Endothelial cell of umbilical vein (primary cell): ENCODE results near the gene RAB28. TPM values are rescaled to one million over a fixed set of nuclear protein-coding genes. Genes with fewer than 3 reads are reported as not detected.

ENCODE experiments used
- BruUV-seq: library from RNA; stranded (reverse); fragments of 400-500 nt; replicated peaks from 2 replicates; lab custom pipeline; 2021; lab: Mats Ljungman, UMichigan
- CTCF ChIA-PET: fragments of 300-600, 350-600 bp; sonication (Branson Sonifier 250); formaldehyde crosslinking; loops from one replicate; lab custom pipeline; 2021; ENCODE audit warnings: antibody characterized with exemption, inconsistent platforms; lab: Charles Lee
- POLR2A ChIA-PET: fragments of 300-600, 350-600 bp; sonication (Branson Sonifier 250); formaldehyde crosslinking; loops from one replicate; lab custom pipeline; 2021; ENCODE audit warnings: antibody characterized with exemption, inconsistent platforms; lab: Charles Lee
- DNase-seq: peaks from one replicate; pipeline ENCODE4 v3.0.0-alpha.2; 2011; ENCODE audit warnings: low read depth, low spot score
- FAIRE-seq: peaks from 2 replicates; lab custom pipeline; 2011; peaks lifted over from hg19 to GRCh38; lab: Jason Lieb, UNC
- H2AFZ ChIP-seq: 2 replicates; pipeline ENCODE4 v1.6.0; 2012; ENCODE audit warnings: low read depth, low read length, control low read depth, inconsistent platforms
- H3K27ac ChIP-seq: 2 replicates; pipeline ENCODE4 v1.5.1; 2011; ENCODE audit warnings: low read depth, mild to moderate bottlenecking, control low read depth, low read length, moderate library complexity; ENCODE audit not compliant: insufficient read depth
- H3K27me3 ChIP-seq, 2 experiments: 2 replicates each; pipeline versions ENCODE4 v1.6.0 to v1.6.1; 2011; ENCODE audit warnings: low read length in 2 of 2, mixed read lengths in 1 of 2; ENCODE audit not compliant: control insufficient read depth in 2 of 2, insufficient read depth in 2 of 2
- H3K36me3 ChIP-seq, 2 experiments: 2 replicates in 1 of 2; 3 replicates in 1 of 2; pipeline ENCODE4 v1.5.1; 2011; ENCODE audit warnings: low read length in 2 of 2, mild to moderate bottlenecking in 1 of 2, moderate library complexity in 1 of 2; ENCODE audit not compliant: control insufficient read depth in 2 of 2, insufficient read depth in 2 of 2; ENCODE audit errors: extremely low read depth in 1 of 2
- H3K4me1 ChIP-seq: 3 replicates; pipeline ENCODE4 v1.5.1; 2011; ENCODE audit warnings: mild to moderate bottlenecking, low read length; ENCODE audit not compliant: control insufficient read depth, insufficient read depth; ENCODE audit errors: extremely low read depth
- H3K4me2 ChIP-seq: 2 replicates; pipeline ENCODE4 v1.6.1; 2011; ENCODE audit warnings: low read length, control low read depth, mixed read lengths; ENCODE audit not compliant: insufficient read depth
- H3K4me3 ChIP-seq, 3 experiments: fragments of 200-600 bp in 1 of 3; sonication (generic), shearing (Covaris generic) in 1 of 3; replicated peaks in 1 of 3; 2 replicates each; pipeline ENCODE4 v1.5.1; 2011 to 2016; ENCODE audit warnings: control low read depth in 3 of 3, low read length in 3 of 3, mild to moderate bottlenecking in 2 of 3, inconsistent platforms in 1 of 3, low read depth in 1 of 3, moderate library complexity in 1 of 3; ENCODE audit not compliant: insufficient read depth in 1 of 3
- H3K79me2 ChIP-seq: 2 replicates; pipeline ENCODE4 v1.6.0; 2012; ENCODE audit warnings: low read length, inconsistent platforms; ENCODE audit not compliant: control insufficient read depth, insufficient read depth
- H3K9ac ChIP-seq: replicated peaks from 2 replicates; pipeline ENCODE3; 2011; ENCODE audit warnings: low read length, control low read depth; ENCODE audit not compliant: insufficient read depth; ENCODE audit errors: extremely low read depth
- H3K9me1 ChIP-seq: replicated peaks from 3 replicates; pipeline ENCODE4 v1.6.0; 2011; ENCODE audit warnings: mild to moderate bottlenecking, low read length; ENCODE audit not compliant: control insufficient read depth, insufficient read depth; ENCODE audit errors: extremely low read depth
- H3K9me3 ChIP-seq: replicated peaks from 2 replicates; pipeline ENCODE4 v1.5.1; 2012; ENCODE audit warnings: low read length, inconsistent platforms; ENCODE audit not compliant: control insufficient read depth, insufficient read depth
- H4K20me1 ChIP-seq: replicated peaks from 2 replicates; pipeline ENCODE3; 2011; ENCODE audit warnings: mild to moderate bottlenecking, low read length; ENCODE audit not compliant: control insufficient read depth, insufficient read depth; ENCODE audit errors: extremely low read depth
- EZH2 ChIP-seq: IDR thresholded peaks from 2 replicates; pipeline ENCODE4 v1.6.1; 2012; ENCODE audit warnings: borderline replicate concordance, low read depth, mild to moderate bottlenecking, moderate library complexity, low read length, inconsistent platforms; ENCODE audit not compliant: severe bottlenecking
- FOS ChIP-seq: IDR thresholded peaks from 2 replicates; pipeline ENCODE4 v1.6.1; 2011; ENCODE audit warnings: mild to moderate bottlenecking, low read length, moderate library complexity, borderline replicate concordance; ENCODE audit not compliant: insufficient read depth
- GATA2 ChIP-seq: IDR thresholded peaks from 2 replicates; pipeline ENCODE4 v1.7.0; 2011; ENCODE audit warnings: low read depth, mild to moderate bottlenecking, moderate library complexity, mixed read lengths, low read length; ENCODE audit not compliant: insufficient read length, insufficient read depth
- JUN ChIP-seq: IDR thresholded peaks from 2 replicates; pipeline ENCODE4 v1.6.1; 2011; ENCODE audit warnings: borderline replicate concordance, low read depth; ENCODE audit not compliant: insufficient read length, insufficient read depth
- MYC ChIP-seq: IDR thresholded peaks from one replicate; pipeline ENCODE4 v1.6.1; 2011; ENCODE audit warnings: mild to moderate bottlenecking, low read depth, low read length
- POLR2A ChIP-seq: IDR thresholded peaks from 2 replicates; pipeline ENCODE4 v1.6.1; 2012; ENCODE audit warnings: low read depth, mild to moderate bottlenecking, control low read depth, low read length
- POLR2AphosphoS5 ChIP-seq: IDR thresholded peaks from 2 replicates; pipeline ENCODE4 v1.6.1; 2012; ENCODE audit warnings: low read depth, mild to moderate bottlenecking, control low read depth, low read length, moderate library complexity; ENCODE audit not compliant: insufficient read depth
- dilution Hi-C: fragments of 300-500 bp; cut with MboI; formaldehyde crosslinking; loops from one replicate; pipeline ENCODE4 v1.15.0; 2019; ENCODE audit warnings: low sequenced_read_pairs; ENCODE audit not compliant: extremely low pct_ligation_motif_present
- intact Hi-C: fragments of 100-400 bp; cut with micrococcal nuclease; formaldehyde crosslinking; loops from one replicate; pipeline ENCODE4 v1.10.0; 2022
- polyA plus RNA-seq, 4 experiments: library from polyadenylated mRNA; depleted of rRNA in 3 of 4; stranded (reverse) in 3 of 4; unstranded in 1 of 4; fragments of >200 nt; gene quantifications; 2 replicates each; pipeline versions ENCODE4 v1.2.1 to v1.2.3, GENCODE V29; 2011 to 2012; ENCODE audit warnings: missing spikeins in 1 of 4
- total RNA-seq: library from RNA; stranded (reverse); gene quantifications from 2 replicates; pipeline ENCODE4 v1.2.3, GENCODE V29; 2021
- TF ChIP-seq, protein P1 (sequence below): IDR thresholded peaks from 2 replicates; pipeline ENCODE4 v1.6.1; 2011; ENCODE audit not compliant: insufficient read depth, insufficient read length
- TF ChIP-seq, protein P2 (sequence below), 2 donors: IDR thresholded peaks; 1 replicate in 1 of 2; 2 replicates in 1 of 2; pipeline ENCODE4 v1.5.1; 2011; ENCODE audit warnings: low read length in 2 of 2, mild to moderate bottlenecking in 2 of 2, moderate library complexity in 2 of 2, control low read depth in 1 of 2, inconsistent platforms in 1 of 2, low read depth in 1 of 2; ENCODE audit not compliant: insufficient read depth in 1 of 2; ENCODE audit errors: extremely low read depth in 1 of 2

Gene RAB28
- total and polyA plus RNA-seq, 2 donors (not counting 3 experiments of a cell fraction or from before 2014, with no cell fraction given): 13.0 to 13.2 TPM

GRCh38 chr4:13454786-13455185, 29.4 kb downstream of the RAB28 start:
- FAIRE-seq: no peak
- TF ChIP-seq POLR2AphosphoS5: no peak
- TF ChIP-seq JUN: no peak
- TF ChIP-seq EZH2: no peak
- no peak for TF ChIP-seq POLR2A
- no peak for TF ChIP-seq GATA2
- TF ChIP-seq FOS: no peak
- TF ChIP-seq, protein P1, sequence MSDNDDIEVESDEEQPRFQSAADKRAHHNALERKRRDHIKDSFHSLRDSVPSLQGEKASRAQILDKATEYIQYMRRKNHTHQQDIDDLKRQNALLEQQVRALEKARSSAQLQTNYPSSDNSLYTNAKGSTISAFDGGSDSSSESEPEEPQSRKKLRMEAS: no peak
- TF ChIP-seq MYC: no peak
- TF ChIP-seq, protein P2, sequence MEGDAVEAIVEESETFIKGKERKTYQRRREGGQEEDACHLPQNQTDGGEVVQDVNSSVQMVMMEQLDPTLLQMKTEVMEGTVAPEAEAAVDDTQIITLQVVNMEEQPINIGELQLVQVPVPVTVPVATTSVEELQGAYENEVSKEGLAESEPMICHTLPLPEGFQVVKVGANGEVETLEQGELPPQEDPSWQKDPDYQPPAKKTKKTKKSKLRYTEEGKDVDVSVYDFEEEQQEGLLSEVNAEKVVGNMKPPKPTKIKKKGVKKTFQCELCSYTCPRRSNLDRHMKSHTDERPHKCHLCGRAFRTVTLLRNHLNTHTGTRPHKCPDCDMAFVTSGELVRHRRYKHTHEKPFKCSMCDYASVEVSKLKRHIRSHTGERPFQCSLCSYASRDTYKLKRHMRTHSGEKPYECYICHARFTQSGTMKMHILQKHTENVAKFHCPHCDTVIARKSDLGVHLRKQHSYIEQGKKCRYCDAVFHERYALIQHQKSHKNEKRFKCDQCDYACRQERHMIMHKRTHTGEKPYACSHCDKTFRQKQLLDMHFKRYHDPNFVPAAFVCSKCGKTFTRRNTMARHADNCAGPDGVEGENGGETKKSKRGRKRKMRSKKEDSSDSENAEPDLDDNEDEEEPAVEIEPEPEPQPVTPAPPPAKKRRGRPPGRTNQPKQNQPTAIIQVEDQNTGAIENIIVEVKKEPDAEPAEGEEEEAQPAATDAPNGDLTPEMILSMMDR (IDR thresholded peaks at IDR 0.05; ENCODE audit: extremely low read depth in 1 of 2, insufficient read depth in 1 of 2, low read depth in 1 of 2, low read length in 2 of 2): no peak
- POLR2A ChIA-PET: no interaction called here

More at GRCh38 chr4:13454786-13455185, 29.4 kb downstream of the RAB28 start:
- Histone ChIP-seq H3K27me3 (no peaks in the 10 kb centered on the region), H3K9me3 (no peaks in the 10 kb centered on the region), H3K9ac (no peak overlapping the region), H3K36me3 (peaks cover 0 to 6% of the 10 kb centered on the region in 2 experiments), H3K27ac (no peak overlapping the region), H2AFZ (no peak overlapping the region), H3K79me2 (no peaks in the 10 kb centered on the region), H3K9me1 (no peaks in the 10 kb centered on the region), H3K4me3 (no peak overlapping the region), H4K20me1 (no peaks in the 10 kb centered on the region), H3K4me2 (no peak overlapping the region), H3K4me1 (no peaks in the 10 kb centered on the region)
- CTCF ChIA-PET: no interaction called here
- DNase-seq: no peak
- no TSS peak for BruUV-seq
- dilution Hi-C loops (no loop called here), intact Hi-C loops (no loop called here)
